HG03342 (cell line): ENCODE results near the gene BZW2.
A peak's percentile ranks its signal among the peaks of the same experiment; 100 is the strongest.
"Not testable (repeated sequence)": the region's sequence is repeated elsewhere in the genome, so short reads cannot be mapped to it uniquely, and the experiment has no call there.

Experiments used
- ATAC-seq: cut with Tn5 transposase; IDR thresholded peaks from one replicate; pipeline ENCODE4 v1.9.1; 2021; ENCODE audit warnings: mild to moderate bottlenecking, moderate library complexity; ENCODE audit not compliant: unreplicated experiment

The BZW2 gene

GRCh38 chr7:16670021-16670420 lies 24.0 kb downstream of the BZW2 start:
- ATAC-seq, result no peak

- no peak for ATAC-seq
Measured at GRCh38 chr7:16670731-16671344, 24.9 kb downstream of the BZW2 start.

GRCh38 chr7:16671811-16672210 lies 25.8 kb downstream of the BZW2 start:
- ATAC-seq, result no peak

- ATAC-seq, result no peak
Measured at GRCh38 chr7:16675277-16675676, 29.3 kb downstream of the BZW2 start.

DNA sequence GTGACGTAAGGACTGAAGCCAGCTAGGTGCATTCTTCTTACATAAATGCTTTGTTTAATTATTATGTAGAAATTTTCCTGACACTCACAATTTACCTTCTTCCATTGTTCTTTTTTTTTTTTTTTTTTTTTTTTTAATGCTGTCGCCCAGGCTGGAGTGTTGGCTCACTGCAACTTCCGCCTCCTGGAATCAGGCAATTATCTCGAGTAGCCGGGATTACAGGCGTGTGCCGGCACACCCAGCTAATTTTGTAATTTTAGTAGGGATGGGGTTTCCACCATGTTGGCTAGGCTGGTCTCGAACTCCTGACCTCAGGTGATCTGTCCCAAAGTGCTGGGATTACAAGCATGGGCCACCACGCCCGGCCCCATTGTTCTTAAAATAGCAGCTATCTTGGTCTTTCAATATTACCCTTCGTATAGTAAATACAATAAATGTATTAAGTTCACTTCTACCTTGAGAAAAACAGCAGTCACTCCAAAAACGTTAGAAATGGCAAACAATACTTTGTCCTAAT lies 32.1 kb downstream of the BZW2 start:
- no peak for ATAC-seq

DNA sequence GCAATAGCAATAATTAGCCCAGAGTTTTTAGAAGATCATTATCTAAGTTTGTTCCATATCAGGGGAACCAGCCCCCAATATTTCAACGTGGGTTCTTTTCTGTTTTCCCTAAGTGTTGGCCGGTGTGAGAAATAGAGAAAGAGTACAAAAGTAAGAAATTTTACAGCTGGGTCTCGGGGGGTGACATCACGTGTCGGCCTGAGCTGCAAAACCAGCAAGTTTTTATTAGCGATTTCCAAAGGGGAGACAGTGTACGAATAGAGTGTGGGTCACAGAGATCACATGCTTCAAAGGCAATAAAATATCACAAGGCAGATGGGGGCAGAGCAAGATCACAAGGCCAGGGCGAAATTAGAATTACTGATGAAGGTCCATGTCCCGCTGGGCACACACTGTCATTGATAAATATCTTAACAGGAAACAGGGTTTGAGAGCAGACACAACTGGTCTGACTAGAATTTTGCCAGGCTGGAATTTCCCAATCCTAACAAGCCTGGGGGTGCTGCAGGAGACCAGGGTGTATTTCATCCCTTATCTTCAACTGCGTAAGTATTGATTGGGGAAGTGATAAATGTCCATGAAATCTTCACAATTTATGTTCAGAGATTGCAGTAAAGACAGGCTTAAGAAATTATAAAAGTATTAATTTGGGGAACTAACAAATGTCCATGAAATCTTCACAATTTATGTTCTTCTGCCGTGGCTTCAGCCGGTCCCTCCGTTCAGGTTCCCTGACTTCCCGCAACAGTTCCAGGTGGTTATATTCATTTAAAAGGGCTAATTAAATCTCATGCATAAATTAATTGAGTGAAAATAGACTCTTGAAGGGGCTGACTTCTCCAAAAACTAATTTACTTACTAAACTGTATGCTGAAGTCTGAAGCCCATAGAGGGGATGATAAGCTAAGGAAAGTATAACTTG lies 32.9 kb downstream of the BZW2 start:
- ATAC-seq, result not testable (repeated sequence)

DNA sequence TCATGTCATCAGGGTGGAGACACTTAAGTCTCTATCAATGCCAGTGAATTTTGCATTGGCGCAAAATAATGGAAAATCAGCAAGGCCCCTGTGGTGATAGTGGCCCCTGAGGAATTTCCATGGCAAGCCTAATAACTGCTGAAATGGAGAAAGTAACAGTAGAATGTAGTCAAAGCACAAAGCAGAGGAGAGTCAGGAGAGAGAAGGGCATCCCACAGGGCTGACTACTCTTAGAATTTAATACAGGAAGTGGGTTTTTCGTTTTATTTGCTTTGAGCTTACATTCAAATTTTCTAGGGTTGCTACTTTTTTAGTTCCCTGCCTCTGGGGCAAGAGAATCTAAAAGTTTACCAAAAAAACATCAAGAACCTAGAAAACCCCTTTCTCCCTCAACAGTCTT lies 39.0 kb downstream of the BZW2 start:
- no peak for ATAC-seq

- ATAC-seq, result no peak
Measured at GRCh38 chr7:16685535-16685934, 39.6 kb downstream of the BZW2 start.

DNA sequence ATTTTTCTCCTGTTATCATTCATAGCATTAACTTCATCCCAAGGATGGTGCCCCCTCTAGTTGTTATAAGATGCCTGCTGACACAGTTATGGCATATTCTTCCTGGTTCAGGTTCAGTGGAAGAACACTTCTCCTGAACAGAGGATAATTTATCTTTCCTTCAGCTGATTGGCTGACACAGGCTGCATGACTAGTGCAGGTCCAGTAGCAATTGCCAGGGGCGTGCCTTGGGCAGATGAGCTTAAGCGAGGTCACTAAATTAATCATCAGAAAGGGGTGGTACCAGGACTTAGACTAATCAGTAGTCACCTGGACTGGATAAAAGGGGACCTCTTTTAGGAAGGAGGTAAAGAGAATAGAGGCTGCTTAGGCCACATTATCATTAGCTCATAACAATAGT lies 42.3 kb downstream of the BZW2 start:
- ATAC-seq, result no peak

GRCh38 chr7:16691241-16691640 lies 45.3 kb downstream of the BZW2 start:
- ATAC-seq, result no peak

- no peak for ATAC-seq
Measured at GRCh38 chr7:16693601-16694318, 47.8 kb downstream of the BZW2 start.

DNA sequence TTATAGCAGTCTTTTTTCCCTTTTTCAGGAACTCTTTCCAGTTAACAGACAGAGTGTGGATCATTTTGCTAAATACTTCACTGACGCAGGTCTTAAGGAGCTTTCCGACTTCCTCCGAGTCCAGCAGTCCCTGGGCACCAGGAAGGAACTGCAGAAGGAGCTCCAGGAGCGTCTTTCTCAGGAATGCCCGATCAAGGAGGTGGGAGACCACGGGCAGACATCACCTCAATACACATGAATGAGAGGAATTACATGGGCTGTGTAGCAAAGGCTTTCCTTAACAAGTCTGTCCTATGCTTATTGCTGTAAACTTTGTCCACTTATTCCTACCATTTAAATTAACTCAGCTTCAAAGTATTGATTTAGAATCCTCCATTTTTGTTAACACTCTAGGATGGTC lies 48.8 kb downstream of the BZW2 start:
- ATAC-seq, result no peak

- ATAC-seq, result peak; percentile 71
Measured at GRCh38 chr7:16695621-16696237, 49.7 kb downstream of the BZW2 start.

GRCh38 chr7:16697507-16698199 lies 51.7 kb downstream of the BZW2 start:
- ATAC-seq, result no peak

- no peak for ATAC-seq
Measured at GRCh38 chr7:16698200-16698905, 52.4 kb downstream of the BZW2 start.

DNA sequence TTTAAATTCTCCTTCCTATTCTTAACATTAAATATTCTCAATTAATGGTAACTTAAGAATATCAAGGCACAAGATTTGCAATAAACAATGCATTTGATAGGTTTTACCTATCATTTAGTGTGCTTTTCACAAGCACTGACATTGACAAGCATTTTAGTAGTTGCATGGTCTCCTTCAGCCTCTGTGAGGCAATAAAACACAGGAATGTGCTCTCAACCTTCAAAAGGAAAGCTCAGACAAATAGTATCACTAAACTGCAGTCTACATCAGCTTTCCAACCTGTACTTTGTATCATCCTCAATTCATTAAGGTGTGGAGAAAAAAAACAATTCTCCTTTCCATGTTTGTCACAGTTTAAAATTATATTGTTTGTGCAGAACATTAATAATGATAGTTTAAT lies 56.5 kb downstream of the BZW2 start:
- no peak for ATAC-seq

DNA sequence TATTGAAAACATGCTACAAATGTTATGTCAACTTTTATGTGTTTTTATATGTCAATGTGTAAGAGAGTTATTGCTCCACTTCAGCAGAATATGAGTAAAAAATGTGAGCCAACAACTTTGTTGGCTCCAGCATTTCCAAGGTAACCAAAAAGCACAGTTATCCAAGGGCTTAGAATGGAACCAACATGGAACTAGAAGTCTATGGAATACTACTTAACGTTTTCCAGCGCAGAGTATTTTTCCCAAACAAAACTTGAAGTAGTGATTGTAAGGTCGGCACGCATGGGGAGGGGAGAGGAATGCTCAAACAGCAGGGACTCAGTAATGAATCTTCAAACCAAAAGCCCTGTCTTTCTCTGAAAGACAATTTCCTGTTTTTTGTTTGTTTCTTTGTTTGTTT lies 62.5 kb downstream of the BZW2 start:
- ATAC-seq, result no peak

- ATAC-seq, result no peak
Measured at GRCh38 chr7:16708980-16709379, 63.0 kb downstream of the BZW2 start.

- no peak for ATAC-seq
Measured at GRCh38 chr7:16710651-16711050, 64.7 kb downstream of the BZW2 start.

DNA sequence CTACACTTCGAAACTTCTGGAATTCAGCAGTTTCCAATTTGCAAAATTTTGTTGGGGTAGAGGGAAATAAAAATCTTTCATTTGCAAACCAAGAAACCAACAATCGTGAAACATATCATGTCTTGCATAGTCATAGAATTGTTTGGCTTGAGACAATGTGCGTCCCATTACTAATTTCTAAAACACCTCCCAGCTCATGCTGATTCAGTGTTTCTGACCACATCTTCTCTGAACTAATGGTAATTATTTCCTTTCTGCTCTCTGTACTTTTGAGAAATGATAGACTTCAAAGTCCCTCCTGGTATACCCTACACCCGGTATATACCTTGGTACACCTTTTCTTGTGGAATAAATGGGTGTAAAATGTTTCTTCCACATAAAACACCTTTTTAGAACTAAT lies 65.7 kb downstream of the BZW2 start:
- ATAC-seq, result no peak
